ENCODE measurements around the gene FGF11. TPM values are rescaled to one million over a fixed set of nuclear protein-coding genes. Genes with fewer than 3 reads are reported as not detected.

FGF11 gene
- total RNA-seq, 2 donors from 2014 or later = 1.2 to 1.6 TPM

- H3K36me3 ChIP-seq = no peaks in the 10 kb centered on the region
- DNase-seq = no peak
- H3K9ac ChIP-seq (ENCODE audit: low read depth in 2 of 2, low read length in 2 of 2) = no peak overlapping the region
- intact Hi-C loops (cut with DNase I) = no loop called here
- TF ChIP-seq CTCF (IDR thresholded peaks at IDR 0.05) = no peak
- H3K9me3 ChIP-seq = no peaks in the 10 kb centered on the region
- H3K27me3 ChIP-seq = no peaks in the 10 kb centered on the region
- no peaks in the 10 kb centered on the region for H3K4me1 ChIP-seq
- no peak overlapping the region for H3K27ac ChIP-seq
- H3K4me3 ChIP-seq = no peak overlapping the region
Observed at GRCh38 chr17:7423679-7424078, 15.6 kb upstream of the FGF11 start.

- H3K4me1 ChIP-seq = no peaks in the 10 kb centered on the region
- H3K4me3 ChIP-seq = no peak within 1 kb of the TSS
- no peak within 1 kb of the TSS for H3K27ac ChIP-seq
- H3K9ac ChIP-seq (ENCODE audit: low read depth in 2 of 2, low read length in 2 of 2) = no peak within 1 kb of the TSS
- no peak for DNase-seq
- H3K9me3 ChIP-seq = no peaks in the 10 kb centered on the region
- intact Hi-C loops (cut with DNase I) = no loop called here
- H3K27me3 ChIP-seq = no peaks in the 10 kb centered on the region
- no peak for TF ChIP-seq CTCF (IDR thresholded peaks at IDR 0.05)
- no peaks in the 10 kb centered on the region for H3K36me3 ChIP-seq
Observed at GRCh38 chr17:7425316-7425715, 14.0 kb upstream of the FGF11 start, which contains the start of gene SPEM2. TSS of gene SPEM2 (plus strand) at chr17:7425616. CDS start at chr17:7425689, 73 bp downstream.

GRCh38 chr17:7425756-7426155, 13.6 kb upstream of the FGF11 start:
- H3K36me3 ChIP-seq = no peaks in the 10 kb centered on the region
- no peaks in the 10 kb centered on the region for H3K27me3 ChIP-seq
- intact Hi-C loops (cut with DNase I) = no loop called here
- no peaks in the 10 kb centered on the region for H3K4me1 ChIP-seq
- no peaks in the 10 kb centered on the region for H3K9me3 ChIP-seq
- no peak for DNase-seq
- H3K27ac ChIP-seq = no peak overlapping the region
- TF ChIP-seq CTCF (IDR thresholded peaks at IDR 0.05) = no peak
- H3K9ac ChIP-seq (ENCODE audit: low read depth in 2 of 2, low read length in 2 of 2) = no peak overlapping the region
- H3K4me3 ChIP-seq = no peak overlapping the region

GRCh38 chr17:7426203-7426863, 13.0 kb upstream of the FGF11 start:
- no peak overlapping the region for H3K4me3 ChIP-seq
- H3K36me3 ChIP-seq = no peaks in the 10 kb centered on the region
- no peaks in the 10 kb centered on the region for H3K9me3 ChIP-seq
- TF ChIP-seq CTCF (IDR thresholded peaks at IDR 0.05) = no peak
- no peak for DNase-seq
- H3K27ac ChIP-seq = no peak overlapping the region
- no peak overlapping the region for H3K9ac ChIP-seq (ENCODE audit: low read depth in 2 of 2, low read length in 2 of 2)
- intact Hi-C loops (cut with DNase I) = no loop called here
- no peaks in the 10 kb centered on the region for H3K27me3 ChIP-seq
- no peaks in the 10 kb centered on the region for H3K4me1 ChIP-seq

- intact Hi-C loops (cut with DNase I) = no loop called here
- DNase-seq = no peak
- TF ChIP-seq CTCF (IDR thresholded peaks at IDR 0.05) = no peak
- Histone ChIP-seq H3K4me3 (no peak overlapping the region), H3K9ac (ENCODE audit: low read depth in 2 of 2, low read length in 2 of 2) (no peak overlapping the region), H3K27ac (no peak overlapping the region), H3K36me3 (no peaks in the 10 kb centered on the region), H3K27me3 (no peaks in the 10 kb centered on the region), H3K9me3 (no peaks in the 10 kb centered on the region), H3K4me1 (no peaks in the 10 kb centered on the region)
Observed at GRCh38 chr17:7426896-7427489, 12.3 kb upstream of the FGF11 start.

Measured in colonic mucosa (tissue), 4 donors.